HEK293 (cell line): Measurements from ENCODE around the gene CASKIN2.

Source experiments
- BCL6B ChIP-seq: fragments of 450-650 bp; formaldehyde crosslinking; IDR thresholded peaks from 2 replicates; pipeline ENCODE4 v1.5.1; 2017; ENCODE audit warnings: missing biosample characterization, missing genetic modification characterization
- EGR2 ChIP-seq: fragments of 450-650 bp; formaldehyde crosslinking; IDR thresholded peaks from 2 replicates; pipeline ENCODE4 v1.5.1; 2016; ENCODE audit warnings: low read depth, missing biosample characterization, missing genetic modification characterization
- GLI2 ChIP-seq: fragments of 450-650 bp; formaldehyde crosslinking; IDR thresholded peaks from 2 replicates; pipeline ENCODE4; 2017; ENCODE audit warnings: missing biosample characterization, missing genetic modification characterization, low read depth, borderline replicate concordance
- HOXD13 ChIP-seq: sonication (generic); formaldehyde crosslinking; IDR thresholded peaks from 2 replicates; pipeline ENCODE4 v1.8.0; 2022; ENCODE audit warnings: missing genetic modification reagents, borderline replicate concordance
- PRDM10 ChIP-seq: fragments of 450-650 bp; formaldehyde crosslinking; IDR thresholded peaks from 2 replicates; pipeline ENCODE4 v1.5.1; 2016; ENCODE audit warnings: missing biosample characterization, missing genetic modification characterization
- PRDM2 ChIP-seq: fragments of 450-650 bp; formaldehyde crosslinking; IDR thresholded peaks from 2 replicates; pipeline ENCODE4 v1.5.1; 2016; ENCODE audit warnings: missing biosample characterization, missing genetic modification characterization, borderline replicate concordance
- ZBTB17 ChIP-seq: fragments of 450-650 bp; formaldehyde crosslinking; IDR thresholded peaks from 2 replicates; pipeline ENCODE4 v1.5.1; 2016; ENCODE audit warnings: missing biosample characterization, missing genetic modification characterization
- ZEB2 ChIP-seq: fragments of 450-650 bp; formaldehyde crosslinking; IDR thresholded peaks from 2 replicates; pipeline ENCODE4 v1.5.1; 2016; ENCODE audit warnings: missing biosample characterization, missing genetic modification characterization
- ZFP3 ChIP-seq: fragments of 450-650 bp; formaldehyde crosslinking; IDR thresholded peaks from 2 replicates; pipeline ENCODE4 v1.5.1; 2016; ENCODE audit warnings: low read depth, missing biosample characterization, missing genetic modification characterization
- ZFP69B ChIP-seq: fragments of 450-650 bp; formaldehyde crosslinking; IDR thresholded peaks from 2 replicates; pipeline ENCODE4 v1.5.1; 2016; ENCODE audit warnings: missing biosample characterization, missing genetic modification characterization
- ZNF10 ChIP-seq: fragments of 450-650 bp; formaldehyde crosslinking; IDR thresholded peaks from 2 replicates; pipeline ENCODE4 v1.5.1; 2017; ENCODE audit warnings: missing biosample characterization, missing genetic modification characterization
- ZNF174 ChIP-seq: fragments of 450-650 bp; formaldehyde crosslinking; IDR thresholded peaks from 2 replicates; pipeline ENCODE4 v1.5.0; 2017; ENCODE audit warnings: missing biosample characterization, mild to moderate bottlenecking, missing genetic modification characterization
- ZNF175 ChIP-seq: fragments of 450-650 bp; formaldehyde crosslinking; IDR thresholded peaks from 2 replicates; pipeline ENCODE4 v1.5.1; 2016; ENCODE audit warnings: missing biosample characterization, missing genetic modification characterization
- ZNF2 ChIP-seq: fragments of 450-650 bp; formaldehyde crosslinking; IDR thresholded peaks from 2 replicates; pipeline ENCODE4 v1.5.1; 2016; ENCODE audit warnings: missing biosample characterization, missing genetic modification characterization
- ZNF501 ChIP-seq: fragments of 450-650 bp; formaldehyde crosslinking; IDR thresholded peaks from 2 replicates; pipeline ENCODE4 v1.5.1; 2016; ENCODE audit warnings: missing biosample characterization, missing genetic modification characterization
- ZNF529 ChIP-seq: fragments of 450-650 bp; formaldehyde crosslinking; IDR thresholded peaks from 2 replicates; pipeline ENCODE4 v1.5.1; 2017; ENCODE audit warnings: missing genetic modification characterization, missing biosample characterization; ENCODE audit not compliant: insufficient replicate concordance
- ZNF785 ChIP-seq: fragments of 450-650 bp; formaldehyde crosslinking; IDR thresholded peaks from 2 replicates; pipeline ENCODE4 v1.5.1; 2016; ENCODE audit warnings: missing biosample characterization, missing genetic modification characterization
- ZSCAN30 ChIP-seq: fragments of 450-650 bp; IDR thresholded peaks from 2 replicates; pipeline ENCODE4 v1.5.1; 2018; ENCODE audit warnings: missing biosample characterization, mild to moderate bottlenecking, missing genetic modification characterization, moderate library complexity
- TF ChIP-seq, protein P1 (sequence below): fragments of 450-650 bp; formaldehyde crosslinking; conservative IDR thresholded peaks from 2 replicates; pipeline ENCODE4 v1.5.1; 2016; ENCODE audit warnings: low read depth, missing biosample characterization, missing genetic modification characterization
- TF ChIP-seq, protein P2 (sequence below): fragments of 450-650 bp; formaldehyde crosslinking; IDR thresholded peaks from 2 replicates; pipeline ENCODE4 v1.5.1; 2017; ENCODE audit warnings: missing biosample characterization, mild to moderate bottlenecking, missing genetic modification characterization, moderate library complexity
- TF ChIP-seq, protein P3 (sequence below): fragments of 450-650 bp; formaldehyde crosslinking; IDR thresholded peaks from 2 replicates; pipeline ENCODE4 v1.5.1; 2016; ENCODE audit warnings: missing biosample characterization, missing genetic modification characterization

CASKIN2 gene

DNA sequence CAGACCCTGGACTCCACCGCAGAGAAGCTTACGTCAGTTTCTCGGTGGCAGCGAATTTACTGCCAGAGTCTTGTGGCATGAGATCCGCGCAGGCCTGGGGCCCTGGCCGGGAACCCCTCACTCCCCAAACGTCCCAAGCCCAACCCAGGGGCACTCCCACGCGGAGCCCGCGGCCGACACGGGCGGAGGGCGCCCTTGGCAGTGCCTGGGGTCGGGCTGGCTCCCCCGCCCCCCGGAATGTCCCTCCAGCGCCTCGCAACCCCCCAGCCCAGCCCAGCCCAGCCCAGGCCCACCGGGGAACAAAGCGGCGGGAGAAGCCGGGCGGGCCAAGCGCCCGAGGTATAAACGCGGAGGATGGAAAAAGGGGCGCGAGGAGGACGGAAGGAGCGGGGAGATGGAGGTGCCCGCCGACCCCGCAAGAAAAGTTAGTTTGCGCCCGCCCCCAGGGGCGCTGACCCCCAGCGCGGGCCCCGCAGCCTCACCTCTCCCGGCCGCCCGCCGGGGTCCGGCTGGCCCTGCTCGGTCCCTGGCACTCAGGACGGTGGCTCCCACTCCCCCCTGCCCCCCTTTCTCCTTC is 330 bp downstream of the CASKIN2 start (continued):
- TF ChIP-seq, protein P1, sequence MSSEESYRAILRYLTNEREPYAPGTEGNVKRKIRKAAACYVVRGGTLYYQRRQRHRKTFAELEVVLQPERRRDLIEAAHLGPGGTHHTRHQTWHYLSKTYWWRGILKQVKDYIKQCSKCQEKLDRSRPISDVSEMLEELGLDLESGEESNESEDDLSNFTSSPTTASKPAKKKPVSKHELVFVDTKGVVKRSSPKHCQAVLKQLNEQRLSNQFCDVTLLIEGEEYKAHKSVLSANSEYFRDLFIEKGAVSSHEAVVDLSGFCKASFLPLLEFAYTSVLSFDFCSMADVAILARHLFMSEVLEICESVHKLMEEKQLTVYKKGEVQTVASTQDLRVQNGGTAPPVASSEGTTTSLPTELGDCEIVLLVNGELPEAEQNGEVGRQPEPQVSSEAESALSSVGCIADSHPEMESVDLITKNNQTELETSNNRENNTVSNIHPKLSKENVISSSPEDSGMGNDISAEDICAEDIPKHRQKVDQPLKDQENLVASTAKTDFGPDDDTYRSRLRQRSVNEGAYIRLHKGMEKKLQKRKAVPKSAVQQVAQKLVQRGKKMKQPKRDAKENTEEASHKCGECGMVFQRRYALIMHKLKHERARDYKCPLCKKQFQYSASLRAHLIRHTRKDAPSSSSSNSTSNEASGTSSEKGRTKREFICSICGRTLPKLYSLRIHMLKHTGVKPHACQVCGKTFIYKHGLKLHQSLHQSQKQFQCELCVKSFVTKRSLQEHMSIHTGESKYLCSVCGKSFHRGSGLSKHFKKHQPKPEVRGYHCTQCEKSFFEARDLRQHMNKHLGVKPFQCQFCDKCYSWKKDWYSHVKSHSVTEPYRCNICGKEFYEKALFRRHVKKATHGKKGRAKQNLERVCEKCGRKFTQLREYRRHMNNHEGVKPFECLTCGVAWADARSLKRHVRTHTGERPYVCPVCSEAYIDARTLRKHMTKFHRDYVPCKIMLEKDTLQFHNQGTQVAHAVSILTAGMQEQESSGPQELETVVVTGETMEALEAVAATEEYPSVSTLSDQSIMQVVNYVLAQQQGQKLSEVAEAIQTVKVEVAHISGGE, result peak; percentile 44
- no peak for TF ChIP-seq HOXD13 (CRISPR knock-in tag)
- TF ChIP-seq ZNF785, result no peak
- TF ChIP-seq ZNF501 (tag by site-specific recombination), result 0 out of 2 replicates have a peak, but pooled peaks have one; percentile 20
- TF ChIP-seq BCL6B (tag by site-specific recombination), result no peak
- TF ChIP-seq ZFP3 (tag by site-specific recombination), result no peak
- no peak for TF ChIP-seq ZNF529
- TF ChIP-seq ZFP69B (tag by site-specific recombination), result no peak
- TF ChIP-seq ZEB2, result no peak
- TF ChIP-seq GLI2, result no peak
- 0 out of 2 replicates have a peak, but pooled peaks have one; percentile 19 for TF ChIP-seq ZNF10 (tag by site-specific recombination)
- TF ChIP-seq, protein P2, sequence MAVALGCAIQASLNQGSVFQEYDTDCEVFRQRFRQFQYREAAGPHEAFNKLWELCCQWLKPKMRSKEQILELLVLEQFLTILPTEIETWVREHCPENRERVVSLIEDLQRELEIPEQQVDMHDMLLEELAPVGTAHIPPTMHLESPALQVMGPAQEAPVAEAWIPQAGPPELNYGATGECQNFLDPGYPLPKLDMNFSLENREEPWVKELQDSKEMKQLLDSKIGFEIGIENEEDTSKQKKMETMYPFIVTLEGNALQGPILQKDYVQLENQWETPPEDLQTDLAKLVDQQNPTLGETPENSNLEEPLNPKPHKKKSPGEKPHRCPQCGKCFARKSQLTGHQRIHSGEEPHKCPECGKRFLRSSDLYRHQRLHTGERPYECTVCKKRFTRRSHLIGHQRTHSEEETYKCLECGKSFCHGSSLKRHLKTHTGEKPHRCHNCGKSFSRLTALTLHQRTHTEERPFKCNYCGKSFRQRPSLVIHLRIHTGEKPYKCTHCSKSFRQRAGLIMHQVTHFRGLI (tag by site-specific recombination), result peak; percentile 77
- no peak for TF ChIP-seq ZNF2 (tag by site-specific recombination)
- TF ChIP-seq, protein P3, sequence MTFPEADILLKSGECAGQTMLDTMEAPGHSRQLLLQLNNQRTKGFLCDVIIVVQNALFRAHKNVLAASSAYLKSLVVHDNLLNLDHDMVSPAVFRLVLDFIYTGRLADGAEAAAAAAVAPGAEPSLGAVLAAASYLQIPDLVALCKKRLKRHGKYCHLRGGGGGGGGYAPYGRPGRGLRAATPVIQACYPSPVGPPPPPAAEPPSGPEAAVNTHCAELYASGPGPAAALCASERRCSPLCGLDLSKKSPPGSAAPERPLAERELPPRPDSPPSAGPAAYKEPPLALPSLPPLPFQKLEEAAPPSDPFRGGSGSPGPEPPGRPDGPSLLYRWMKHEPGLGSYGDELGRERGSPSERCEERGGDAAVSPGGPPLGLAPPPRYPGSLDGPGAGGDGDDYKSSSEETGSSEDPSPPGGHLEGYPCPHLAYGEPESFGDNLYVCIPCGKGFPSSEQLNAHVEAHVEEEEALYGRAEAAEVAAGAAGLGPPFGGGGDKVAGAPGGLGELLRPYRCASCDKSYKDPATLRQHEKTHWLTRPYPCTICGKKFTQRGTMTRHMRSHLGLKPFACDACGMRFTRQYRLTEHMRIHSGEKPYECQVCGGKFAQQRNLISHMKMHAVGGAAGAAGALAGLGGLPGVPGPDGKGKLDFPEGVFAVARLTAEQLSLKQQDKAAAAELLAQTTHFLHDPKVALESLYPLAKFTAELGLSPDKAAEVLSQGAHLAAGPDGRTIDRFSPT (tag by site-specific recombination), result peak; percentile 46
- TF ChIP-seq ZNF174 (tag by site-specific recombination), result no peak
- TF ChIP-seq ZNF175, result no peak
- TF ChIP-seq PRDM10, result peak; percentile 95
- TF ChIP-seq EGR2 (tag by site-specific recombination), result no peak
- no peak for TF ChIP-seq ZBTB17 (tag by site-specific recombination)
- no peak for TF ChIP-seq PRDM2 (tag by site-specific recombination)
- peak; percentile 29; the same call in 1 of the 2 replicates for TF ChIP-seq ZSCAN30
